CD4-positive, alpha-beta T cell (primary cell): Measurements from ENCODE around the gene SLC25A47. TPM values are rescaled to one million over a fixed set of nuclear protein-coding genes. Genes with fewer than 3 reads are reported as not detected.
A peak's percentile ranks its signal among the peaks of the same experiment; 100 is the strongest.

Experiments
- ATAC-seq: fragments of 200-7000 bp; cut with Tn5 transposase; one replicate; pipeline ENCODE4 v1.10.0; 2022; ENCODE audit warnings: mild to moderate bottlenecking; ENCODE audit not compliant: poor library complexity
- CTCF ChIA-PET: fragments of 350-600 bp; sonication (Branson Sonifier 250); formaldehyde crosslinking; loops from one replicate; lab custom pipeline; 2021; ENCODE audit warnings: antibody characterized with exemption, inconsistent platforms; lab: Charles Lee
- POLR2A ChIA-PET: fragments of 350-600 bp; sonication (Branson Sonifier 250); formaldehyde crosslinking; loops from one replicate; lab custom pipeline; 2021; ENCODE audit warnings: antibody characterized with exemption, inconsistent platforms; lab: Charles Lee
- DNase-seq, 14 experiments: peaks; one replicate each; pipeline ENCODE4 v3.0.0-alpha.2; 2013 to 2020; ENCODE audit warnings: mixed read lengths in 2 of 14
- H3K27ac ChIP-seq, 2 donors: one replicate each; pipeline versions ENCODE4 v1.5.1 to v1.7.0; 2013; ENCODE audit warnings: low read length in 2 of 2, low read depth in 1 of 2, mild to moderate bottlenecking in 1 of 2
- H3K27me3 ChIP-seq, 2 experiments: 1 replicate in 1 of 2; 2 replicates in 1 of 2; pipeline versions ENCODE4 v1.6.1 to v1.7.0; 2013; ENCODE audit warnings: low read length in 2 of 2, control low read depth in 1 of 2, mild to moderate bottlenecking in 1 of 2, moderate library complexity in 1 of 2; ENCODE audit not compliant: insufficient read depth in 2 of 2, control insufficient read depth in 1 of 2
- H3K36me3 ChIP-seq: one replicate; pipeline ENCODE4 v1.6.1; 2013; ENCODE audit warnings: low read length, control low read depth; ENCODE audit not compliant: insufficient read depth
- H3K4me1 ChIP-seq: one replicate; pipeline ENCODE4 v1.6.1; 2013; ENCODE audit warnings: low read length, control low read depth; ENCODE audit not compliant: insufficient read depth
- H3K4me3 ChIP-seq: one replicate; pipeline ENCODE4 v1.5.1; 2013; ENCODE audit warnings: mild to moderate bottlenecking, low read length, moderate library complexity
- H3K9me3 ChIP-seq, 2 experiments: 1 replicate in 1 of 2; 2 replicates in 1 of 2; pipeline versions ENCODE4 v1.6.1 to v1.7.0; 2013; ENCODE audit warnings: low read length in 2 of 2, mild to moderate bottlenecking in 2 of 2, control low read depth in 1 of 2, moderate library complexity in 1 of 2; ENCODE audit not compliant: control insufficient read depth in 1 of 2, insufficient read depth in 1 of 2
- H3K27ac Mint-ChIP-seq: one replicate; pipeline ENCODE4 v1.8.0; 2020; ENCODE audit warnings: mixed read lengths
- H3K27me3 Mint-ChIP-seq: one replicate; pipeline ENCODE4 v1.8.0; 2021; ENCODE audit warnings: mixed read lengths
- H3K36me3 Mint-ChIP-seq: one replicate; pipeline ENCODE4 v1.8.0; 2021; ENCODE audit warnings: low read depth, mixed read lengths
- H3K4me1 Mint-ChIP-seq: one replicate; pipeline ENCODE4 v1.8.0; 2021; ENCODE audit warnings: low read depth, mixed read lengths
- H3K4me3 Mint-ChIP-seq: one replicate; pipeline ENCODE4 v1.8.0; 2020; ENCODE audit warnings: mild to moderate bottlenecking, mixed read lengths
- H3K9me3 Mint-ChIP-seq: one replicate; pipeline ENCODE4 v1.8.0; 2020; ENCODE audit warnings: mixed read lengths
- CTCF ChIP-seq: fragments of 200-600 bp; IDR thresholded peaks from one replicate; pipeline ENCODE4 v1.8.0; 2022; ENCODE audit warnings: antibody characterized with exemption, mild to moderate bottlenecking
- intact Hi-C, 2 experiments: fragments of 100-400 bp; cut with DNase I in 1 of 2; cut with micrococcal nuclease in 1 of 2; formaldehyde crosslinking; loops; one replicate each; pipeline versions ENCODE4 v1.15.1 to v1.9.0; 2023 to 2025; cut with DNase I, micrococcal nuclease
- total RNA-seq, 174 experiments: library from RNA in 2 of 174; stranded (reverse) in 2 of 174; gene quantifications; one replicate each; pipeline ENCODE4 v1.2.3 and lab custom pipeline; 2021 to 2026

Gene SLC25A47
- total RNA-seq, 2 experiments from 2014 or later = not detected

GRCh38 chr14:100333827-100334226 lies 10.7 kb downstream of the SLC25A47 start:
- peaks cover 21% of the 10 kb centered on the region for H3K36me3 Mint-ChIP-seq
- H3K27me3 Mint-ChIP-seq = no peaks in the 10 kb centered on the region
- intact Hi-C loops = no loop called here
- POLR2A ChIA-PET = no interaction called here
- H3K27ac Mint-ChIP-seq = no peak overlapping the region
- no peak for TF ChIP-seq CTCF
- Histone ChIP-seq H3K27me3 (no peaks in the 10 kb centered on the region), H3K36me3 (peaks cover 7% of the 10 kb centered on the region), H3K27ac (no peak overlapping the region), H3K9me3 (no peaks in the 10 kb centered on the region), H3K4me3 (no peak overlapping the region), H3K4me1 (no peaks in the 10 kb centered on the region)
- H3K9me3 Mint-ChIP-seq = no peaks in the 10 kb centered on the region
- no peak overlapping the region for H3K4me3 Mint-ChIP-seq
- ATAC-seq = no peak
- peak in 1 of 14 experiments; percentile 4 for DNase-seq
- no peaks in the 10 kb centered on the region for H3K4me1 Mint-ChIP-seq
- CTCF ChIA-PET = no interaction called here

- no peak for TF ChIP-seq CTCF
- H3K27ac Mint-ChIP-seq = no peak overlapping the region
- CTCF ChIA-PET = no interaction called here
Observed at GRCh38 chr14:100334904-100335303, 11.8 kb downstream of the SLC25A47 start.

GRCh38 chr14:100336618-100337530 lies 13.7 kb downstream of the SLC25A47 start:
- Mint-ChIP-seq H3K4me1 (no peaks in the 10 kb centered on the region), H3K9me3 (no peaks in the 10 kb centered on the region), H3K27me3 (no peaks in the 10 kb centered on the region), H3K36me3 (peaks cover 44% of the 10 kb centered on the region), H3K4me3 (no peak overlapping the region), H3K27ac (no peak overlapping the region)
- H3K4me3 ChIP-seq = no peak overlapping the region
- peaks cover 16% of the 10 kb centered on the region for H3K36me3 ChIP-seq
- ChIA-PET CTCF (no interaction called here), POLR2A (no interaction called here)
- H3K27ac ChIP-seq = no peak overlapping the region
- ATAC-seq = no peak
- intact Hi-C loops = no loop called here
- no peaks in the 10 kb centered on the region for H3K27me3 ChIP-seq
- DNase-seq = peak in 2 of 14 experiments; percentile 5 to 25
- no peak for TF ChIP-seq CTCF
- no peaks in the 10 kb centered on the region for H3K9me3 ChIP-seq
- peaks cover 5% of the 10 kb centered on the region for H3K4me1 ChIP-seq

More at GRCh38 chr14:100334904-100335303, 11.8 kb downstream of the SLC25A47 start:
- no peaks in the 10 kb centered on the region for H3K27me3 Mint-ChIP-seq
- ATAC-seq (no peak), DNase-seq (peak in 1 of 14 experiments; percentile 2)
- Histone ChIP-seq H3K27ac (no peak overlapping the region), H3K9me3 (no peaks in the 10 kb centered on the region), H3K4me1 (peaks cover 2% of the 10 kb centered on the region), H3K27me3 (no peaks in the 10 kb centered on the region), H3K36me3 (peaks cover 9% of the 10 kb centered on the region), H3K4me3 (no peak overlapping the region)
- peaks cover 27% of the 10 kb centered on the region for H3K36me3 Mint-ChIP-seq
- H3K4me3 Mint-ChIP-seq = no peak overlapping the region
- H3K4me1 Mint-ChIP-seq = no peaks in the 10 kb centered on the region
- H3K9me3 Mint-ChIP-seq = no peaks in the 10 kb centered on the region
- intact Hi-C loops = no loop called here
- POLR2A ChIA-PET = no interaction called here
